ENCODE data around the gene FBXW4. TPM values are rescaled to one million over a fixed set of nuclear protein-coding genes. Genes with fewer than 3 reads are reported as not detected.

The FBXW4 gene
- polyA plus RNA-seq, 2 of the 4 experiments (the other 2 are of a cell fraction) = 24.0 to 41.1 TPM

- H3K27ac ChIP-seq = no peak overlapping the region
- 82% methylated on average over 29 of the region's 59 CpGs for WGBS (ENCODE audit: missing lambda C conversion rate)
- H3K4me2 ChIP-seq = no peak overlapping the region
- ChIA-PET POLR2A (no interaction called here), CTCF (interaction anchor here (0.9 to 1.3 kb wide), 3 partner anchors 12 to 405 kb away, joined by 3 to 6 read pairs (median 3); no protein-coding TSS in a partner anchor)
- no peaks in the 10 kb centered on the region for H3K9me3 ChIP-seq
- no peak for TF ChIP-seq CHD4 (IDR thresholded peaks at IDR 0.05; ENCODE audit: borderline replicate concordance)
- no peak for TF ChIP-seq EP300 (IDR thresholded peaks at IDR 0.05)
- TF ChIP-seq HMGXB4 (CRISPR knock-in tag; IDR thresholded peaks at IDR 0.05; ENCODE audit: borderline replicate concordance) = no peak
- TF ChIP-seq MAX (IDR thresholded peaks at IDR 0.05) = no peak
- TF ChIP-seq BCL3 (IDR thresholded peaks at IDR 0.05) = no peak
- no peak for TF ChIP-seq ELK1 (IDR thresholded peaks at IDR 0.05; ENCODE audit: low read depth, low read length)
- TF ChIP-seq CBX8 (IDR thresholded peaks at IDR 0.05) = no peak
- H3K4me3 ChIP-seq = no peak overlapping the region
- peaks cover 10% of the 10 kb centered on the region; the same call in 2 of the 3 replicates for H3K4me1 ChIP-seq
- FAIRE-seq (no peak), DNase-seq (ENCODE audit: low read depth in 1 of 2, low spot score in 1 of 2) (no peak), ATAC-seq (no peak)
Measured at GRCh38 chr10:101566333-101567164, 128.4 kb downstream of the FBXW4 start.

- H3K4me3 ChIP-seq = no peak overlapping the region
- DNase-seq (ENCODE audit: low read depth in 1 of 2, low spot score in 1 of 2) (no peak), ATAC-seq (no peak), FAIRE-seq (no peak)
- H3K4me2 ChIP-seq = no peak overlapping the region
- no peak for TF ChIP-seq MAX (IDR thresholded peaks at IDR 0.05)
- no peak for TF ChIP-seq NFE2L2 (conservative IDR thresholded peaks at IDR 0.05; ENCODE audit: low read length)
- TF ChIP-seq NR3C1 (IDR thresholded peaks at IDR 0.05) = no peak
- no peak for TF ChIP-seq BHLHE40 (IDR thresholded peaks at IDR 0.05; ENCODE audit: low read depth, low read length)
- no peak for TF ChIP-seq ZNF302 (CRISPR knock-in tag; IDR thresholded peaks at IDR 0.05)
- no peak for TF ChIP-seq ATOH8 (CRISPR knock-in tag; IDR thresholded peaks at IDR 0.05; ENCODE audit: low read depth)
- no peak for TF ChIP-seq CBX8 (IDR thresholded peaks at IDR 0.05)
- TF ChIP-seq MAZ (IDR thresholded peaks at IDR 0.05; ENCODE audit: borderline replicate concordance, low read depth, low read length) = no peak
- TF ChIP-seq ELK1 (IDR thresholded peaks at IDR 0.05; ENCODE audit: low read depth, low read length) = no peak
- no peak for TF ChIP-seq HMGXB4 (CRISPR knock-in tag; IDR thresholded peaks at IDR 0.05; ENCODE audit: borderline replicate concordance)
- TF ChIP-seq ZC3H11A (IDR thresholded peaks at IDR 0.05) = no peak
- TF ChIP-seq E2F6 (IDR thresholded peaks at IDR 0.05; ENCODE audit: borderline replicate concordance, low read depth) = no peak
- peaks cover 9% of the 10 kb centered on the region; the same call in 2 of the 3 replicates for H3K4me1 ChIP-seq
- ChIA-PET CTCF (interaction anchor here (0.9 to 1.3 kb wide), 3 partner anchors 11 to 404 kb away, joined by 3 to 6 read pairs (median 3); no protein-coding TSS in a partner anchor), POLR2A (no interaction called here)
- 84% methylated on average over 6 of the region's 8 CpGs for WGBS (ENCODE audit: missing lambda C conversion rate)
- H3K9me3 ChIP-seq = no peaks in the 10 kb centered on the region
- no peak overlapping the region for H3K27ac ChIP-seq
Measured at GRCh38 chr10:101565936-101566332, 129.0 kb downstream of the FBXW4 start.
